PC-9 (cell line): ENCODE data around the gene ENGASE.

Experiments
- CTCF ChIP-seq: fragments of 200-600 bp; sonication (generic); conservative IDR thresholded peaks from 2 replicates; pipeline ENCODE4 v1.6.1; 2017; ENCODE audit warnings: mixed run types, antibody characterized with exemption, mild to moderate bottlenecking, moderate library complexity
- EZH2 ChIP-seq: fragments of 200-600 bp; sonication (generic); IDR thresholded peaks from 2 replicates; pipeline ENCODE4 v1.8.0; 2017; ENCODE audit warnings: antibody characterized with exemption, low read depth

GRCh38 chr17:79080761-79081290 is 6.2 kb downstream of the ENGASE start:
- TF ChIP-seq CTCF (no peak), EZH2 (no peak)
